Measurements from ENCODE around the gene SSBP2.
"Not testable (repeated sequence)": the region's sequence is repeated elsewhere in the genome, so short reads cannot be mapped to it uniquely, and the experiment has no call there.

The SSBP2 gene

DNA sequence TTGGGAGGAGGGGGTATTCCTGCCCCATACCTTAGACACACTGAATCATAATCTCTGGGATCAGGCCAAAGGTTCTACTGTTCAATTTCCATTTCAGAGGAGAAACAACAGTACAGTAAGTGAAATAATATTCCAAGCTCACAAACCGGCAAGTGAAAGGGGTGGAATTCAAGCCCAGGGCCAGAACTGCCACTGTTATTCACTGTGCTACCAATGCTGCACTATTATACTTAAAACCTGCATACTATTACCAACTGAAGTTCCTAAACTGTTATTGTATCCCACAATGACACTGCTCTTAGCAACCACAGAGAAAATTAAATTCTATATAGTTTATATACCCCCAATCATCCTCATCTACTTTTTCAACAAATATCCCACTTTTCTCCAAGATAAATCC lies 24.6 kb downstream of the SSBP2 start:
- DNase-seq: no peak

DNA sequence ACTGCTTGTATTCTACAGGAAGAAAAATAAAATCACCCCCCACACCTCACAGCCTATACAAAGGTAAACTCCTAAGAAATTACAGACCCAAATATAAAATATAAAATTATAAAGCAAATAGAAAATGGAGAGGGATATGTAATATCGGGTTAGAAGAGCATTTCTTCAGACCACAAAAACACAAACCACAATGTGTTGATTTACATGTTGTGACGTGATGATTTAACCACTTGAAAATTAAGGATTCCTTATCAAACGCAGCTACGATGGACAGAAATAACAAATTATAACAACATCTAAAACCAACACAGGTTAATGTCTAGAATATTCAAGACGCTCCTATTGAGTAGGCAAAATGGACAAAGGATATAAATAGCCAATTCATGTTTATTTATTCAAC lies 26.3 kb downstream of the SSBP2 start:
- no peak for DNase-seq

DNA sequence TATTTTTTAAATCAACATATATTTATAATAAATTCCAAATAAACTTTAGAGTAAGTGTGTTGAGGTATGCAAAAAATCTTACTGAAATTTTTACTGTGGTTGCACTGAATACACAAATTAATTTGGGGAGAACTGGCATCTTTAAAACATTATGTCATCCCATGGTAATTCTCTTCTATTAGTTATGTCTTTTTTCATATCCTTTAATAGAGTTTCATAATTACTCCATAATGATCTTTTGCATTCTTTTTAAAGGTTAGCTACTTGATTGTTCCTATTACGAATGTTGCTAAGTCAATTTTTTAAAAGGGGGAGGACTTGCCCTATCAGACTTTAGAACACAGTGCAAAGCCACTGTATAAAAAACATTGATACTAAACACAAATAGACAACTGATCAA lies 26.8 kb downstream of the SSBP2 start:
- no peak for DNase-seq

DNA sequence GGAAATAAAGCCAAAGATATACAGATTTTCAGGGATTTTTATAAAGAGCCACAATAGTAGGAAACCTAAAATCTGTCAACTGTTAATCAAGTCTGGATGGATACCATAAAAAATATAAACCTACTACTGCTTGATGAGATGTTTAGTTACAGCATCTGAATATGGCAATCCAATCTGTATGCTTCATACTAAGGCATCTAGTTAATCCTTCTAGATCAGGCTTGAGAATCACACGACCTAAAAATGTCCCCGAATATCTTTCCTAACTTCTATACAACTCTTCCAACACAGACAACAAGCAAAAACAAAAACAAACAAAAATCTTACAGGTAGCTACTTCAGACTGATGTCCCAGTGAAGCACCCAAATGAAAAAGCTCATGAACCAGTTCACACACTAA lies 29.8 kb downstream of the SSBP2 start:
- DNase-seq: no peak

DNA sequence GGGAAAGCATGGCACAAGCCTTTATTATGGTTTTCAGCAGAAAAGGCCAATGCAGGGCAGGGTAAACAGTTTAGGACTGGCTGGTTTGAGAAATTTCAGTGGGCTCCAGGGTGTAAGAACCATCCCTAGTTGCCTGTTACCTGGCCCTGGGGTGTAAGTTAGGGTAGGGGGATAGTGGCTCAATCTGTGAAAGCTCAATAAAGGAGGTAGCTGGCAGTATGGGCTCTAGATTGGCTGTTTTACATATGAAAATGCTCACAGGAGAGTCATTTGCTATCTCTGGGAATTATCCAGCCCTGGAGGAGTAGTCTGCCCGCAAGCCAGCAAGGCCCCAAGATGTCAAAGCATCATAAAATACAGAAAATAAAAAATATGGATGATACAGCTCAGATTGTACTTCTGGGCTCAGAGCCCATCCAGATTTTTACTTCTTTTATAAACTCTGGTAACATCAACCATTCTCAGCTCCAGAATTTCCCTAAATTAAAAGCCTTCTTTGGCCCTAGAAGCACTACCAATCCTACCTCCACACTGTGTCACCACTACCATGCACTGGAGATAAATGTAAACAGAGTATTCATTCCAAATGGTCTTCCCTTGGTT lies 31.1 kb downstream of the SSBP2 start:
- no peak for DNase-seq

DNA sequence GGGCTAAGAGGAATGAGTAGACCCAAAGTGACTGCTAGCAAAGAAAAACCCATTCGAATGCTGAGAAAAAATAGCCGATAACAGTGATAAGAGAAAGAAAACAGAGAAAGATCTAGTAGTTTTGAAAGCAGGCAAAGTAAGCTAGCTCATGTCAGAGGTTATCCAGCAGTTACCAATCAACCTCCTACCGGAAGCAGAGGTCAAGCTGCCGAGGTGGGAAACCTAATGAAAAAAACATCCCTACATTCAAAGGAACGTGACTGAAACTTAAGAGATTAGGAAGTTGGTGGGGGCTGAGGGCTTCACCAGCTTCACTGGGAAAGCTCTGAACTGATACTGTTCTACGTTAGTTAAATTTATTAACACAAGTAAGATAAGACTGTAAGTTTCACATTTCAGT lies 32.6 kb downstream of the SSBP2 start:
- no peak for DNase-seq

DNA sequence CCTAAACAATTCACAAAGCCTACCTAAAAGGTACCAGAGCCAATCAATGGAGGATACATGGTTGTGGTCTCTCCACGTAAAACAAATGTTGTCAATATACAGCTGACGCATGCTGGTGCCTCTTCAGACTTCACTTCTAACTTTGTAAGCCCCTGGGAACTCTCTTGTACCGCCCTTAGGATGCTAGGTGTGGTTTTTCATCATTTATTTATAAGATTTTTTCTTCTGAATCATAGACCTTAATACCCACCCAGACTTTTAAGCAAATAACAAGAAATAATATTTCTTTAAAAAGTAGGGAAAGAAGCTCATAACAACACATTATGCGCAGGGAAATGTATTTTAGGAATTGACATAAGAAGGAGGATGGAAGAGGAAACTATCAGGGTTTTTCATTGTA lies 33.0 kb downstream of the SSBP2 start:
- DNase-seq: no peak

DNA sequence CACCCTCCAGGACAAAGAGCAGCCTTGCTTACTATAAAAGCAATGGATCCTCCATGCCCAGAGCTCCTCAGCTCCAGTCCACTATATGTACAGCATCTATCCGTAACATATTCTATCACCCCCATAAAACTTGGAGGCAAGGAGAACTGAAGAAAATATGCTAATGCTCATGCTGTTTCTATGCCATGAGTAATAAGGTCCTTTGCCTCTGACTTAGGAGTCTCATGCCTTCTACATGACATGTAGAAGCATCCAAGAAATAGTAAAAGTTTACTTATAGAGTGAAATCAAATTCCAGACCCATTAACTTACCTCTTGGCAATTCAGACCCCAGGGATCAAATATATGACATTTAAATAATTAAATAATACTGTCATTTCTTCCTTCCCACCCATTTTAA lies 33.7 kb downstream of the SSBP2 start:
- no peak for DNase-seq

DNA sequence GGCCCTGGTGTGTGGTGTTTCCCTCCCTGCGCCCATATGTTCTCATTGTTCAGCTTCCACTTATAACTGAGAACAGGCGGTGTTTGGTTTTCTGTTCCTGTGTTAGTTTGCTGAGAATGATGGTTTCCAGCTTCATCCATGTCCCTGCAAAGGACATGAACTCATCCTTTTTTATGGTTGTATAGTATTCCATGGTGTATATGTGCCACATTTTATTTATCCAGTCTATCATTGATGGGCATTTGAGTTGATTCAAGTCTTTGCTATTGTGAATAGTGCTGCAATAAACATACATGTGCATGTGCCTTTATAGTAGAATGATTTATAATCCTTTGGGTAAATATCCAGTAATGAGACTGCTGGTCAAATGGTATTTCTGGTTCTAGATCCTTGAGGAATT lies 36.8 kb downstream of the SSBP2 start:
- not testable (repeated sequence) for DNase-seq

DNA sequence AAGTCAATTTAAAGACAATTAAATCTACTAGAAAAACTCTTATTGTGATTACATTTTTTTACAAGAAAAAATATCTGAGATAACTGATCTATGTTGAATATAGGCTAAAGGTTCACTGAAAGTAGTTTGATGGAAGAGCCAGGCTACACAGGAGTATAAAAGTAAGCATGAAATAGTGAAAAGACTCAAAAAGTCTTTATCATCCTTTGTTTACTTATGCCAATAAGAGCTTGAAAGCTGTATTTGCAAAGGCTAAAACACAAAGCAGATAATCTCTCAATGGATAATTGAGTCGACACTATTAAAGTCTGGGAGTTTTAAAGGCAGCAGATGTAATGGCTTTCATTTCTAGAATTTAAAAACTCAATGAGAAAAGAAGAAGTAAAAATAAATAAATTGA lies 42.0 kb downstream of the SSBP2 start:
- DNase-seq: no peak

DNA sequence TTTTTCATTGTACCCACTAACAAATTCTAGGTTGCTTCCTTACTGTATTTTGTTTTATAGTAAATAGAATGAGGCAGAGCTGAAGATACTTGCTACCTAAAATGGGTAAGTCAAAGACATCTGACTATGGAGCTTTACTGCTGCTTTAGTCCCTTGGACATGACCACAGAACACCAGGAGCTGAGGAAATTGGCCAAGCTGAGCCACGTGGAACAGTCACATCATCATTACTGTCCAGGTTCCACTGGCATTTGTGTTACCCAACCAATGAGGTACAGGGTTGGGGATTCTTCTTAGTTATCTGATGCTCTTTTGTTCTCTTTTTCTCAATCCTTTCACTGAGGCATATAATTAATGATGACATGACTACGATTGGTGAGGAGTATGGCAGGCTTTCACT lies 47.1 kb downstream of the SSBP2 start:
- DNase-seq: no peak

DNA sequence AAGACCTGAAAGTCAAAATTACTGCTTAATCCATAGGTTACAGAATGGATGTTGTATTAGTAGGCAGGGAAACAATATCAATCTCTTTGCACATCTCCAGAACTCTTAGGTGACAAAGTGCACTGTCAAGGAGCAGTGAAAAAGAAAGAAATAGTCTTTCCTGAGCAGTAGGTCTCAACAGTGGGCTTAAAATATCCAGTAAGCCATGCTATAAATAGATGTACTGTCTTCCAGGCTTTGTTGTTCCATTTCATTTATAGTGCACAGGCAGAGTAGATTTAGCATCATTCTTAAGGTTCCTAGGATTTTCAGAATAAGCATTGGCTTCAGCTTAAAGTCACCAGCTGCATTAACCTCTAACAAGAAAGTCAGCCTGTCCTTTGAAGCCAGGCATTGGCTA lies 50.7 kb downstream of the SSBP2 start:
- no peak for DNase-seq

DNA sequence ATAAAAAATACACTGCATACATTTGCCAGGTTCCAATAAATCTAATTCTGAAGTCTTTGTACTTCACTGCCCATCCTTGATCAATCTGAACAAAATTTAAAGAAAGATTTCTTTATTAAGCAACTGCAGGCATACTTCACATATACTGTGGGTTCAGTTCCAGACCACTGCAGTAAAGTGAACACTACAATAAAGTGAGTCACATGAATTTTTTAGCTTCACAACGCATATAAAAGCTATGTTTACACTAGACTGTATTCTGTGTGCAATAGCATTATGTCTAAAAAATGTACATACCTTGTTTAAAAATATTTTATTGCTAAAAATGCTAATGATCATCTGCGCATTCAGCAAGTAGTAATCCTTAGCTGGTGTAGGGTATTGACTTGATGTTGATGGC lies 52.1 kb downstream of the SSBP2 start:
- no peak for DNase-seq

DNA sequence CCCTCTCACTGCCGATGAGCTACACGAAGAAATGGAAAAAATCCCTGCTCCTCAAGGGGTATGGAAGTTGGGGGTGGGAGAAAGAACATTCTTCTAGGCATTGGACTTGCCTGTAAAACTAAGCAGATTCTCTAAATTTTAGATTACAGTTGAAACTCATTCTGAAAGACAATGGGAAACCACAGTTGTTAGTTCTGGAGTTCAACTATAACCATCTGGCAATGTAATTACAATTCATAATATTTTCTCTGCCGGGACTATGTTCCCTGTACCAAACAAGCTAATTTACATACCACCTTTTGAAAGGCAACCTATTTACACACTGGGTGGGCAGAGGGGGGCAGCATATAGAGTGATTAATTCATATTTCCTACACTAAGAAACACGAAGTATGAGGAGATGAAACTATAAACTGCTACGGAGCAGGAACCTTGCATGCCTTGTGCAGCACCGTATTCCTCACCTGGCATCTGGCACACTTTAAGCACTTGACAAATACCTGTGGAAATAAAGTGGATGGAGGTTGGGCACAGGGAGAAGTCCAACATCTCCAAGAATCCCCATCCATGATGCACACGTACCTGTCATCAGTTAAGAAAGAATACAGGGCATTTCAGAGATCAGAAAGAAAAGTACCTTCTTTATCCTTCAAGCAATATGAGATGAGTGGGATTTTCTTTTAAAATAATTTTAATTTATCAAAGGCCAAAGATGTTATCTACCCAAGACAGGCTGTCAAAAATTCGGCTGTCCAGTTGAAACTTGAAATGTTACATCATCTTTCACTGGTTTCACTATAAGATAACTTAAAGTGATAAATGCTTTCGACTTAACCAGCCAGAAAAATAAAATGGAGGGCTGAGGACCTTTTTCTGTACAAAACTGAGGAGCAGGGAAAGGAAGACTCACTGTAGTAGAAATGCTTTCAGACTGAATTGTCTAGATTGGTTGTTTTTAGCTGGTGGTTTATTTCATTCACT lies 54.2 kb downstream of the SSBP2 start:
- DNase-seq: no peak

DNA sequence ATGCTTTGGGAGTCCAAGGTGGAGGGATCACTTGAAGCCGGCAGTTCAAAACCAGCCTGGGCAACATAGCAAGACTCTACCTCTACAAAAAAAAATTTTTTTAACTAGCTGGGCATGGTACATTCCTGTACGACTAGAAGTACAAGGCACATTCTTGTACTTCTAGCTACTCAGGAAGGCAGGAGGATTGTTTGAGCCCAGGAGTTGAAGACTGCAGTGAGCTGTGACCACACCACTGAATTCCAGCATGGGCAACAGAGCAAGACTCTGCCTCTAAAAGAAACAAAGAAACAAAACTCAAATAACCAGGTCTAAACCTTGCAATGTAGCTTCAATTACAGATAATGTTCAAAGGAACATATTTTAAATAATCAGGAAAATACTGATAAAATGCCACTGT lies 56.2 kb downstream of the SSBP2 start:
- no peak for DNase-seq

DNA sequence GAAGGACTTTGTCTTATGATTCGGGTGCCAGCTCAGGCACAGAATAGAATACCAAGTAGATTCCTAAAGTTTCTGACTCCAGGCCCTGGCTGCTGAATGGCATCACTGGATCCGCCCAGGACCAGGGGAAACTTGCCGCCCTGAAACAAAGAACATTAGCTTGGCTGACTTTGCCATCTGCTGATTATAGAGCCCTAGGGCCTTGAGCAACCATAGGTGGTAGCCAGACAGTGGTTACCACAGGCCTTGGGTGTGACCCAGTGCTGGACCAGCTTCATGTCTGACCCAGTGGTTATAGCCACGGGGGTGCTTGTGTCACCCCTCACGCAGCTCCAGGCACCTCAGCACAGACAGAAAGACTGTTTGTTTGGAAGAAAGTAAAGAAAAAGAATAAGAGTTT lies 62.7 kb downstream of the SSBP2 start:
- no peak for DNase-seq

DNA sequence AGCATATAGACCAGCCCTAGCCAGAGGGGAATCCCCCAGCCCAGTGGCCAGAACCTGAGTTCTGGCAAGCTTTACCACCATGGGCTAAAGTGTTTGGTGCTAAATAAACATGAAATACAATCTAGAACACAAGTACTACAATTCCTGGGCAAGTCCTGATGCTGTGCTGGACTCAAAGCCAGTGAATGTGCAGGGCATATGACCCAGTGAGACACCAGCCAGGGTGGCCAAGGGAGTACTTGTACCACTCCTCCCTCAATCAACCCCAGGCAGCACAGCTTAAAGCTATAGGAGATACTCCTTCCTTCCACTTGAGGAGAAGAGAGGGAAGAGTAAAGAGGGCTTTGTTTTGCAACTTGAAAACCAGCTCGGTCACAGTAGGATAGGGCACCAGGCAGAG lies 63.6 kb downstream of the SSBP2 start:
- no peak for DNase-seq

DNA sequence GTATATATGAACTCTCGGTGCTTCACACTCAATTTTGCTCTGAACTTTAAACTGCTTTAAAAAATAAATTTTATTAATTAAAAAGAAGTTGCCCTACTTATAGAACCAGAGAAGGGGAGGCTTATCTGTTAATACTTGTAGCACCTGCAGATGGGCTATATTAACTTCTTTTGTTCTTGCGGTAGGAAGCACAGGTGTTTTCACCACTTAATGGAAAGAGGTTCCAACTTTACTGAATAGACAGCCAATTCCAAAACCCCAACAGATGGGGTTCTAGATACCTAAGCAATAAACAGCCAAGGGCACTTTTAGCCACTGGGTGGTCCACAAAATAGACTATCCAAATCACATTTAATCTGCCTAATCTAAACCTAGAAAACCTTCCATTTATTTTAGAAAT lies 65.4 kb downstream of the SSBP2 start:
- DNase-seq: no peak

DNA sequence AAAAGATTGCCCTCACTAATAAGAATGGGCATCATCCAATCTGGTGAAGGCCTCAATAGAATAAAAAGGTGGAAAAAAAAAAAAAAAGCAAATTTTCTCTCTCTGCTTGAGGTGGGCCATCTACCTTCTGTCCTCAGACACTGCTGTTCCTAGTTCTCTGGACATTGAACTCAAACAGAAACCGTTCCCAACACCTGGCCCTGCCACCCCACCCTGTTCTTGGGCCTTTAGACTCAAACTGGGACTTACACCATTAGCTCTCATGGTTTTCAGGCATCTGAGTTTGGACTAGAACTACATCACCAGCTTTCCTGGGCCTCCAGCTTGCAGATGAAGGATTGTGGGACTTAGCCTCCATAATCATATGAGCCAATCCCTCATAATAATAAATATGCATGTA lies 71.0 kb downstream of the SSBP2 start:
- no peak for DNase-seq

DNA sequence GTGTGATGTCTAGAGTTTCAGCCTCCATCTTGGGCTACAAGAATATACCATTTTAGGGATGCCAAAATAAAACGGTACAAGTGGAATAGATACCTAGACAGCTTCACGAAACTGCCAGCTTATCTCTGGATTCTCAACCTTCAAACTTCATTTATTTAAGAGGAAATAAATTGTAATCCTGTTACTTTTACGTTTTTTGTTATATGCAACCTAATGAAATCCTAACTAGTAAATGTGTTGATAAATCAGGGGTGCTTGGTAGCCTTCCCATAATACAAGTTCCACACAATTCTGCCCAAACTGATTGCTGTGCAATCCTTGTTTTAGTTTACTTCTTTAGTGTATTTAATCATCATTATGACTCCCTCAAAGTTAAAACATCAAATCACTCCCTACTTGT lies 75.5 kb downstream of the SSBP2 start:
- DNase-seq: no peak

DNA sequence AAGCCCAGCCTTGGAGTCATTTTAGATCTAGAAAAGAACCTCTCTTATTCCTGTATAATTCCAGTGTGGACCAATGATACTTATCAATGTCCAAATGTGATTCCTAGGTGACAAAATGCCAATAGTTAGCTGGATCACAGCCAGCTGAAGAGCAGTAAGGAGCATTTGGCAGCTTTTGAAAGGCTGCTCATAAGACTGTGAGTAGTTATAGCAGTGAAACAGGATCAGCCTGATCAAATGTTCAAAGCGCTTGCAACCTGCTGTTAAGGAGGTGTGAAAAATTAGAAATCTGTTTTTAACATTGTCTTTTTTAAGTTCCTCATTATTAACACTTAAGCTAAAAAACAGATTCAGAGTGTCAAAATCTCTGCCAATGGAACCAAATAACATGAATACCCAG lies 85.1 kb downstream of the SSBP2 start:
- DNase-seq: no peak

DNA sequence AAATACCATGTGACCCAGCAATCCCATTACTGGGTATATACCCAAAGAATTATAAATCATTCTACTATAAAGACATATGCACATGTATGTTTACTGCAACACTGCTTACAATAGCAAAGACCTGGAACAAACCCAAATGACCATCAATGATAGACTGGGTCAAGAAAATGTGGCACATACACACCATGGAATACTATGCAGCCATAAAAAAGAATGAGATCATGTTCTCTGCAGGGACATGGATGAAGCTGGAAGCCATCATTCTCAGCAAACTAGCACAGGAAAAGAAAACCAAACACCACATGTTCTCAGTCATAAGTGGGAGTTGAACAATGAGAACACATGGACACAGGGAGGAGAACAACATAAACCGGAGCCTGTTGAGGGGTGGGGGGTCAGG lies 90.3 kb downstream of the SSBP2 start:
- DNase-seq: not testable (repeated sequence)

DNA sequence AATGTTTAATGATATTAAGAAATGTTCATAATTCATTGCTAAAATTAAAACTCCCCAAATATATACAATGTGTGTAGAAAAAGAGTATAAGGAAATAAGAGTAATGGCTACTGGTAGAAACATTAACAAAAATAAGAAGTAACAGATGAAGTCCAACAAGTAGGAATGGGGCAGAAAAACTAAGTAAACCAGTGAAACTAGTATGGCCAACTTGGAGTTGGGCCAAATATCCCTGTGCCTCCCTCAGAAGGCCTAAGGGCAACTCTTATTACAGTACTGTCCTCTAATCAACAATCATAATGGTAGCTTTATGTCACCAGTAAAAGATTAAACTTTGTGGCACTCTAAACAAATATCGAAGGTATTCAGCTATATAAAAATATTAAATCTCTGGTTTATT lies 93.5 kb downstream of the SSBP2 start:
- DNase-seq: no peak

DNA sequence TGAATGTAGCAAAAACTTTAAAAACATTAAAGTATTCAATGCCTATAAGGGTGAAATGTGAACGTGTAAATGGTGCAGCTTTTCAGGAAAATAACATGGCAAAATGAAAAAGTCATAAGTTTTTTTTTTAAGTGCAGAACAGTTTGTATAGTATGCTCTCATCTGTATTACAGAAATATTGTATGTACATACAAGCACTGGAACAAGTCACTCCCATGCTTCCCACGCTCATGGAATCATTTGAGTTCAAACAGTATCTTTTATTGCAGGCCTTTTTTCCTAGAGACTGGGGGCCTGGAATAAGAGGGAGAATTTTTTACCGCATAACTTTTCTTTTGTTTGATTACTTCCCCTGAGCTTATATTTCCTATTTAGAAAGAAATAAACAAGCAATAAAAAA lies 94.1 kb downstream of the SSBP2 start:
- DNase-seq: no peak

DNA sequence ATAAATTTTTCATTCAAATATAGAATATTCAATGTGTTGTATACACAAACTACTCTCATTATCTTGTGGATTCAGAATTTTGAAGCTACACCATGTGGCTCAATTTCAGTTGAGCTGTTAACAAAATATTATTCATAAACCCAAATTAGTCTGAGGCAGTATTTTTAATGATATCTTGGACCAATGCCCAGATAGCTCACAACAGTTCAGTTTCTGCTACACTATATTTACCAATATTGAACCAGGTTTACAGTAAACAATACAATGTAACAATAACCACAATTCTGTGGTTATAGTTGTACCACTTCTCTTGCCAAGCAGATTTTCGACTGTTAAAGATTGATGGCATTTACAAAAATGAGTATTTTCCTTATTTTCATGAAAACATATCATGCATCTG lies 99.9 kb downstream of the SSBP2 start:
- no peak for DNase-seq
